ENCODE measurements around the gene NCKAP5L. TPM values are rescaled to one million over a fixed set of nuclear protein-coding genes. Genes with fewer than 3 reads are reported as not detected.
A peak's percentile ranks its signal among the peaks of the same experiment; 100 is the strongest.
"Not testable (repeated sequence)": the region's sequence is repeated elsewhere in the genome, so short reads cannot be mapped to it uniquely, and the experiment has no call there.

Gene NCKAP5L, protein sequence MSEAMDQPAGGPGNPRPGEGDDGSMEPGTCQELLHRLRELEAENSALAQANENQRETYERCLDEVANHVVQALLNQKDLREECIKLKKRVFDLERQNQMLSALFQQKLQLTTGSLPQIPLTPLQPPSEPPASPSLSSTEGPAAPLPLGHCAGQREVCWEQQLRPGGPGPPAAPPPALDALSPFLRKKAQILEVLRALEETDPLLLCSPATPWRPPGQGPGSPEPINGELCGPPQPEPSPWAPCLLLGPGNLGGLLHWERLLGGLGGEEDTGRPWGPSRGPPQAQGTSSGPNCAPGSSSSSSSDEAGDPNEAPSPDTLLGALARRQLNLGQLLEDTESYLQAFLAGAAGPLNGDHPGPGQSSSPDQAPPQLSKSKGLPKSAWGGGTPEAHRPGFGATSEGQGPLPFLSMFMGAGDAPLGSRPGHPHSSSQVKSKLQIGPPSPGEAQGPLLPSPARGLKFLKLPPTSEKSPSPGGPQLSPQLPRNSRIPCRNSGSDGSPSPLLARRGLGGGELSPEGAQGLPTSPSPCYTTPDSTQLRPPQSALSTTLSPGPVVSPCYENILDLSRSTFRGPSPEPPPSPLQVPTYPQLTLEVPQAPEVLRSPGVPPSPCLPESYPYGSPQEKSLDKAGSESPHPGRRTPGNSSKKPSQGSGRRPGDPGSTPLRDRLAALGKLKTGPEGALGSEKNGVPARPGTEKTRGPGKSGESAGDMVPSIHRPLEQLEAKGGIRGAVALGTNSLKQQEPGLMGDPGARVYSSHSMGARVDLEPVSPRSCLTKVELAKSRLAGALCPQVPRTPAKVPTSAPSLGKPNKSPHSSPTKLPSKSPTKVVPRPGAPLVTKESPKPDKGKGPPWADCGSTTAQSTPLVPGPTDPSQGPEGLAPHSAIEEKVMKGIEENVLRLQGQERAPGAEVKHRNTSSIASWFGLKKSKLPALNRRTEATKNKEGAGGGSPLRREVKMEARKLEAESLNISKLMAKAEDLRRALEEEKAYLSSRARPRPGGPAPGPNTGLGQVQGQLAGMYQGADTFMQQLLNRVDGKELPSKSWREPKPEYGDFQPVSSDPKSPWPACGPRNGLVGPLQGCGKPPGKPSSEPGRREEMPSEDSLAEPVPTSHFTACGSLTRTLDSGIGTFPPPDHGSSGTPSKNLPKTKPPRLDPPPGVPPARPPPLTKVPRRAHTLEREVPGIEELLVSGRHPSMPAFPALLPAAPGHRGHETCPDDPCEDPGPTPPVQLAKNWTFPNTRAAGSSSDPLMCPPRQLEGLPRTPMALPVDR (N-terminal part only)
- 12.9 and 14.3 TPM in 2 replicates for total RNA-seq (2014; rRNA removed; shearing (Covaris generic))

DNA sequence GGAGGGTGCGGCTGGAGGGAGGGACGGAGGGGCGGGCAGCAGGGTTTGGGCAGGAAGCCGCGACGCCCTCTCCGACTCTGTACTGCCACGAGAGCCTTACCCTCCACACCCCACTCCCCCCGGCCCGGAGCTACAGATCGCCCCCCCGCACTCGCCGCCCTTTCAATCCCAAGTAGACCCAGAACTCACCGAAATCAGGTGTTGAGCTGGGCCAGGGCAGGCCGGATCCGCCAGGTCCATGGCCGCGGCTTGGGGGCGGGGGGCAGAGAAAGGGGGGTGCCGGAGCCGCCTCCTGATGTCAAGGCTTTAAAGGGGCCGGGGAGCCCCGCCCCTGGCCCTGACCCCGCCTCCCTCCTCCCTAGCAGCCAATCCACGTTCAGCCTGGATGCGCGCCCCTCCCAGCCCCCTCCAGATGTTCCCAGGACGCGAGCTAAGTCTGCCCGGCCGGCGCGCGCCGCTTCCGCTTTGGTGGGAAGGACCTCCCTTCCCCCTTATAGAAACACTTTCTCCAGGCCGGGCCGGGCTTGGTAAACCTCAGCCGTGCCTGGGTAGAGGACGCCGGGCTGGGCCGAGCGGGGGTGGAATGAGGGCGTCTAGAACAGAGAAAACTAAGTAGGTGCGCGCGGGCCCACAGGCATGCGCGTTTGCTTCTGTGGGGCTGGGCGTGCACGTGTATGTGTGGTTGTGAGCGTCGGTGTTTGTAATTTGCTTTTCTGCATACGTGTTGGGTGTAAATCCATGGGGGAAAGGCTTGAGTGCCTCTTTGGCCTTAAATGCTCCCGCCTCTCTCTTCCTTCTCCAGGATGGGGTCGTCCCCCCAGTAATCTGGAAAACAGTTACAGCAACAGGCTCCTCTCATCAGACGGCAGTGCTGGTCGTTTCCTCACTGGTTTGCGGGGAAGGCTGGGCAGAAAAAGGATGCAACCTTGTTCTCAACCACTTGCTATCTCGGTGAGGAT lies at the start of gene NCKAP5L:
Gene NCKAP5L, minus strand, starts transcription at position 281 of the 959 bp plus-strand sequence. CDS start 24,369 bp downstream, outside the sequence.
- DNase-seq (ENCODE audit: low read depth), result peak; percentile 99

DNA sequence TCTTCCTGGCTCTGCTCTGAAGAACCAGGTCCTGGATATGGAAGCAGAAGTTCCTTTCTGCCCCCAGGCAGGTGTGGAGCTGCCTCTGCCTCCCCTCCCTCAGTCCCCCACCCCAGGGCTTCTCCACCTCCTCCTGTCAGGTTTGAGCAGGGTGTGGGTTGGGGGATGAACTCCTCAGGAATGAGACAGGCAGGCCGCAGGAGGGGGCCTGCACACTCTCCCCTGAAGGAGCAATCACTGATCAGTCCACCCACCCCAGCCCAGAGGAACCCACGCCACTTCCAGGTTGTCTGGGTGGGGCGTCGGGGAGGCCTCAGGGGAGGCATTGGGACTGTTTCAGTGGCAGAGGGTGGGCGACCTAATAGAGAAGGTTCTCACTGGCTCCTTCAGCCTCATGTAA lies 48.9 kb upstream of the NCKAP5L start:
- no peak for DNase-seq (ENCODE audit: low read depth)

DNA sequence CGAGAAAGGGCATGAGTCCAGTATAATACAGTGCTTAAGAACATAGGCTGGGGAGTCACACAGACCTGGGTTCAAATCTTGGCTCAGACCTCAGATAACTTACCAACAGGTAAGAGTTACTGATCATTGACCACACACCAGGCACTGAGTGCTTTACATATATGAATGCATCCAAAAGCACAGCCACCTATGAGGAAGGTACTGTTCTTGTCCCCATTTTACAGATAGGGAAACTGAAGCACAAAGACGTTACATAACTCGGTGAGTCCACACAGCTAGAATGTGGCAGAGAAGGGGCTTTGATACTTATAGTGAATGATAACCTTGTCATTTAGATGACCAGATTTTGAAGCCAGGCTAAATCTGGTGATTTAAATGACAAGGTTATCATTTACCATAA lies 47.9 kb upstream of the NCKAP5L start:
- DNase-seq (ENCODE audit: low read depth), result no peak

DNA sequence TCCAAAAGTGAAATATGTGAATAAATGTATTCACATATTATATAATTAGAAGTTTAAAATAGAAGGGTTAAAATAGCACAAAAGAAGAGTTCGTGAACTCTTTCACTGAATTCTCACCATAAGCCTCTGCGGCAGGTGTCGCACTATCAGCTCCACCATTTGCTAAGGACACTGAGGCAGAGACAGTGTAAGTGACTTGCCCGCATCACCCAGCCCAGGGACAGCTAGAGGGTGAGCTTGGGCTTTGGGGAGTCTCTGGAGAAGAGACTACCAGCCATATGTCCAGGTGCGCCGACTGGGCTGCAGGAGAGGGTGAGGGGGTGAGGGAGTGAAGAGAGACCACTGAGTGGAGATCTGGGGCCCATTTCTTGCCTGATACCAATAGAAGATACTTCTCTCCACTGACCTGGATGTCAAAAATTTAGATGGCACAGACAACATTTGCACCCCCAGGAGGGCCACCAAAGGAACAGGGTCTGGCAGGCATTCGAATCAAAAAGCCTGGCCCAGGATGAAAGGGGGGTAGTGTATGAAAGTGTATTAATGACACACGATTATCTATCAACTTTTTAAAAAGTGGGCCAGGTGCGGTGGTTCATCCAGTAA lies 47.0 kb upstream of the NCKAP5L start:
- no peak for DNase-seq (ENCODE audit: low read depth)

DNA sequence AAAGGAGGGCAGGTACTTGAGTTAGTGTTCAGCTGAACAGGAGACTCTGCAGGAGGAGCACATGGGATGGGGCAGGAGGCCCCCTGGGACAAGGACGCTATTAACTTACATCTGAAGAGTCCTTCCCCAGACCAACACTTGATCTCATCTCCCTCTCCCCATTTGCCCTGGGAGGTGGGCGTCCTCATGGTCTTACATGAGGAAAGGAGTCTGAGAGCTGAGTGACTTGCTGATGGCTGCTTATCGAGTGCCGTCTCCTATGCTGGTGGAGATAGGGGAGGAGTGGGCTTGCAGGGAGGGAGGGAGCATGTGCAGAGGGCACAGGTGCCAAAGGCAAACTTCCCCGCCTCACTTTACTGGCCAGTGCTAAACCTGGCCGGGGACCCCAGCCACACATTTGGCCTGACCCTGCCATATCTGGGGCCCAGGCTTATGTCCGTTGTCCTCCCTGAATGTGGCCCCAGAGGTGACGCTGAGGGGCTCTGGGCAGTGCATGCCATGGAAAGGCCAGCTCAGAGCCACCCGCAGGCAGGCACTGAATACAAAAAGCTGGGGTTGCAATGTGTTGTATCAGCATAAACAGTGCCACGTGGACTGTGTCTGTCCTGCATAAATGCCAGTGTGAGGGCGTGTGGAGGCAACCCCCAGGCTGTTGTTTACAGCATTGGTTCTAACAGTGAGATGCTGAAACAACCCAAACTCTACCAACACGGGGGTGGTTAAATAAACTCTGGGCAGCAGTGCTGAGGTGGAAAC lies 46.1 kb upstream of the NCKAP5L start:
- DNase-seq (ENCODE audit: low read depth), result no peak

DNA sequence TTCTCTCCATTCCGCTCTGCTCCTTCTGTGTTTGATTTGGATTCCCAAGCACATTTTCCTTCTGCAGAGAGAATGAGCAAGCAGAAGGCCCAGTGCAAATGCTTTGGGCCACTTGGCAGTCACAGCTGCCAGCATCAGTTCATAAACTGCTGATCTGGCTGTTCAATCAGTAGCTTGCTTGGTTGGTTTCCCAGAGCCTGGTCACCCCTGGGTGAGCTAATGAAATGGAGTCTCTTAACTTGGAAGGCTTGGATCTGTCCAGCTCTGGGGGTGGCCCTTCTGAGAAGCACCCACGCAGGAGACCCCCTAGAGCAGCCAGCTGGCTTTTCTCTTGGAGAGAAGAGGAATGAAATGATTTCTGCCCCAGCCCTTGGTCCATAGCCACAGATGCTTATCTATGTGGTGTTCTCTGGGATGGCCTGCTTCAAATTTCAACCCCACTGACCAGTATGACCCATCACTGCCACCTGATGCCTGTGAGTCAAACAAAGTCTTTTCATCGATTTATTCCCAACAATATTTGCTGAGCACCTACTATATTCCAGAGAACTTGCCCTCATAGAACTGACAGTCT lies 45.2 kb upstream of the NCKAP5L start:
- no peak for DNase-seq (ENCODE audit: low read depth)

DNA sequence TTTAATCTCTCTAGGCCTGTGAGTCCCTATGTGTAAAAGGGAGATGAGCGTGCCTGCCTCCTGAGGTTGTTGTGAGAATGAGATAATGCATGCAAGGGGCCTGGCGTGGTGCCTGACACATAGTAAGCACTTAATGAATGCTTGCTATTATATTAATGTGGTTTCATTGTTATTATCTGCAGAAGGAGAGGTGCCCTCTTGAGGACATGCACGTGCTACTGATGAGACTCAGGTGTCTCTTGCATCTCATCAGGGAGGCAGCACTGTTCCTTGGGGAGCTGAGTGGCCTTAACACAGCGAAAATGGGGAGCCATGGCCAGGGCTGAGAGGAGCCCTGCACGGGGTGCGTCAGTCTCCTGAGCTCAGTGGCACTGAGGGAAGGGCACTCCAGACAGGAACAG lies 44.6 kb upstream of the NCKAP5L start:
- peak; percentile 47 for DNase-seq (ENCODE audit: low read depth)

DNA sequence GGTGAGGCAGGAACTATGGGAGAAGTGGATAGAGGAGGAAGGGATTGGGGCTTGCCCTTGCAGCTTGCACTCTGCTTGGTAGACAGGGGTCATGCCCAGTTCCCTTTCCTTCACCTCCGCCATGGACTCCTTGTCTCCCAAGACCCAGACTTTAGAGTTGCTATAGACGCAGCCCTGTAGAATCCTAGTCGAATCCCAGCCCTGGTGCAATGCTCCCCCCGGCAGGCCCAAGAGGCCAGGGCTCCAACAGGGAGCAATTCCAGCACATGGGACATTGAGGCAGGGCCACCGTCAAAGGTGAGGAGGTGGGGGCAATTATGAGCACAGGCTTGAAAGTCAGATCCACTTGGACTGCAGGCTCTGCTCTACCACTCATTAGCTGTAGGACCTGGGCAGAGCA lies 44.2 kb upstream of the NCKAP5L start:
- no peak for DNase-seq (ENCODE audit: low read depth)

DNA sequence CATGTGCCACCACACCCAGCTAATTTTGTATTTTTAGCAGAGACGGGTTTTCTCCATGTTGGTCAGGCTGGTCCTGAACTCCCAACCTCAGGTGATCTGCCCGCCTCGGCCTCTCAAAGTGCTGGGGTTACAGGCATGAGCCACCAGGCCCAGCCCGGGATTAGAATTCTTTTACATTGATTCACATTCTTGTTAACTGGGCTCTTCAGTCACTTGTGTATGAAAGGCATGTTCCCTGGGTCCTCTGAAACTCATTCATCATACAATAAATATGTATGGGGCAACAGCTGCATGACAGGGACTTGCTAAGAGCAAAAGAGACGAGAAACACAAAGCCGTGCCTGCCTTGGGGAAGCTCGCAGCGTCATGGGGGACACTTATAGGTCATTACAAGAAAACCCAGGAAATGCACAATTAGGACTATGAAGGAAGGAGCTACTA lies 43.6 kb upstream of the NCKAP5L start:
- DNase-seq (ENCODE audit: low read depth), result not testable (repeated sequence)

DNA sequence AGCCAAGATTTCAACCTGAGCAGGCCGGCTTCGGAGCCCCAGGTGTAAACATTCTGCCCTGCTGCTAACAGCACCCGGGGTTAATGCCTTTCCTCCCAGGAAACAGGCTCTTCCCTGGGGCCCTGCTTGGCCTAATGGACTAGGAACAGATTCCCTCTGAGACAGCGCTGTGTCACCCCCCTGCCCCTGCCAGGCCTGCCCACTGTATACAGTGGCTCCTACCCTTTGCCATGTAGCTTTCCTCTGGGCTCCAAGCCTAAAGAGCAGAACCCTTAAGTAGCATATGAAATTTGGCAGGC lies 43.0 kb upstream of the NCKAP5L start:
- no peak for DNase-seq (ENCODE audit: low read depth)

DNA sequence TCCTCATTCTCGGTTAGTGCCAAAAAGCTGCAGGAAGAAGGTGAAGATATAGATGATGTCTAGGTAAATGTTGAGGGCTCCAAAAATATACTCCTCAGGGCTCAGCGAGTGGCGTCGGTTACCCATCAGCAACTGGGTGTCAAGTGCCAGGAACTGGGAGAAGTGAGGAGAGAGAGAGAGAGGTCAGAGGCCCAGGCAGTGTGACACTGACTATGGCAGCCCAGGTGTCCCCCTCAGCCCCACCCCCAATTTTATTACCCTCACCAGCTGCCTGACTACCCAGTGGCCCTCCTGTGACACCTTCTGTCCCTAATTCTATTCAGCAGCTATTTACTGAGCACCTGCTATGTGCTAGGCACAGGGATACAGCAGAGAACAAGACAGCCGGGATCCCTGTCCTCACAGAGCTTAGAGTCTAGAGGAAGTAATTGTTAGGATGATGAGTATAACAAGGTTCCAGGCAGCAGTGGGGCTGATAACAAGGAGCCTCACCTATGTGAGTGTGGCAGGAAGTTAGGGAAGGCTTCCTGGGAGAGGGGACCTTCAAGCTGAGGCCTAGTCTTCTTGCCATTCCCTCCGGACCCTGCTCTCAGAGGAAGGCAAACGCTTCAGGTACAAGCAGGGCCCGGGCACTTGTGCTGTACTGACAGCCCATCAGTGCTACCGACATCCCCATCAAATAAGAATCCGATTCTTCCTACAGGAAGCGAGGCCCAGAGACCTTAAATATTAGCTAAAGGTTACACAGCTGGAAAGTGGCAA lies 42.5 kb upstream of the NCKAP5L start:
- no peak for DNase-seq (ENCODE audit: low read depth)

DNA sequence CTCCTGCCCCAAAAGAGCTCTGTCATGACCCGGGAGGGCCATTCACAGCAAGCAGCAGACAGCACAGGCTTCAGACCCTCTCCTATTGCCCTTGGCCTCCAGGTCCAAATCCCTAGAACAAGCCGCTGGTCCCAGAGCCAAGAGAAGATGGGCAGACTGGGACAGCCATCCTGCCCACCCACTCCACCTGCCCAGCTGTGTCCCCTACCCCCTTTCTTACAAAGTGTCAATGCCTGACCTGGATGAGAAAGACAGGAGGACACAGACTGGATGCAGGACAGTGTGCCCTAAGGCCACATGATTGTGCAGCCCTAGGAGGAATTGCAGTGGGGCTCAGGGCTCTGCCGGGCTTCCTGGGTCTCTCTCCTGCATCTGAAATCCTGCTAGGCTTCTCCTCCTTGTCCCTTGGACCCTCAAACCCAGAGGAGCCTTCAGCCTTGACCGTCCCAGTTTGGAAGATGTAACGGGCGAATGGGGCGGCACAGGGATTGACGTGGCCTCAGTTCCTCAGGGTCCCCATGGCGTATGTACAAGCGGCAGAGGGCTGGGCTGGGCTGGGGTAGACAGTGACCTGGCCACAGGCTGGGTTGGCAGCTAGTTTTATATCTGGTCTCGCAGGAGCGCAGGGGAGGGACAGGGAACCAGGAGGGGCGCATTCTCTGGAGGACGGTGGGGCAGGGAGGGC lies 41.7 kb upstream of the NCKAP5L start:
- no peak for DNase-seq (ENCODE audit: low read depth)

DNA sequence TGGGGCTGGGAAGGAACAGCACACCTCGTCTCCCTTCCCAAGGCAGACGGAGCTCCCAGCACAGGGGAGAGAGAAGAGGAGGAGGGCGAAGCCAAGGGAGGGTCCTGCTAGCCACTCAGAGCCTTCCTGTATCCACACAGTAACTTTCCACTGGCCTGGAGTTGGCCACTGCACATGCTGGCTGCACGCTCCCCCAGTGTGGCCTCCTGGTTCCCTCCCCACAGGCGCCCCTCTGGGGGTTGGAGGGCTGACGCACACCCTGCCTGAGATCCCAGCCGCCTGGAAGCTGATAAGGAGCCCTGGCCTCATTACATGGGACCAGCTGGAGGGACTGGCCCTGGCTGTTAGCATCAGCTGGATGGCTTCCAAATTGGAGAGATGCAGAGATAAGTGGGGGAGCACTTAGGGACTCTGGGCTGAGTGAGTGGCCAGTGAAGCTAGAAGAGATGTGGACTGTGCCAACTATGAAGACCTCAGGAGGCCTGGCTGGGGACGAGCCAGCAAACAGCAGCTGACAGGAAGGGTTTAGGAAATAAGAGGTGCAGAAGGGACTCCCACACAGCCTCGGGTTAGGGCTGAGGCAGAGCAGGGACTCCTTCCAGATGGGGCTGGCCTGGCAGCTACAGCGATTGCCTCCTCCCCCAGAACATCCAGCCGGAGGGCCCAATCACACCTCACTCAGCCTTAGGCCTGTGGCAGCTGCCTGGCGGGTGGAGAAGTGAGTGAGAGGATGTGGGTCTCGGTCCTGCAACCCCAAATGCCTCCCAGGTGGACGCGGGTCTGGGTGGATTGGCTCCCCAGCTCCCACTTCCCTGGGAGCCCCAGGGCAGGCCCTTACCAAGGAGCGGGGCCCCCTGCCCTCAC lies 41.0 kb upstream of the NCKAP5L start:
- peak; percentile 98 for DNase-seq (ENCODE audit: low read depth)

DNA sequence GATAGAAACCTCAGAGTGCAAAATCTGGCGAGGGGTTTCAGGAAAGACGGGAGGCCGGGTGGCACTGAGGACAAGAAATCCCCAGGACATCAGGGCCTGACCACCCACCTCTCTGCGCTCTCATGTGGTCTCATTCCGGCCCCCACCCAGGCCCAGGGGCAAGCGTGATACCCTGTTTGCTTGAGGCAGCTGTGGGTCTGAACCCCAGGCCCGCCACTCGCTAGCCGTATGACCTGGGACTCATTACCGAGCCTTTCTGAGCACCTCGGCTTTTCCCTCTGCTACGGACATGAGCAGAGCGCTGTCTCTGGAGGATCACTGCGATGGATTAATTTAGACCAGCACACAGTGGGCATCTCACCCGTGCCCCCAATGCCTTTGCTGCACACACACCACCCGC lies 40.2 kb upstream of the NCKAP5L start:
- no peak for DNase-seq (ENCODE audit: low read depth)

DNA sequence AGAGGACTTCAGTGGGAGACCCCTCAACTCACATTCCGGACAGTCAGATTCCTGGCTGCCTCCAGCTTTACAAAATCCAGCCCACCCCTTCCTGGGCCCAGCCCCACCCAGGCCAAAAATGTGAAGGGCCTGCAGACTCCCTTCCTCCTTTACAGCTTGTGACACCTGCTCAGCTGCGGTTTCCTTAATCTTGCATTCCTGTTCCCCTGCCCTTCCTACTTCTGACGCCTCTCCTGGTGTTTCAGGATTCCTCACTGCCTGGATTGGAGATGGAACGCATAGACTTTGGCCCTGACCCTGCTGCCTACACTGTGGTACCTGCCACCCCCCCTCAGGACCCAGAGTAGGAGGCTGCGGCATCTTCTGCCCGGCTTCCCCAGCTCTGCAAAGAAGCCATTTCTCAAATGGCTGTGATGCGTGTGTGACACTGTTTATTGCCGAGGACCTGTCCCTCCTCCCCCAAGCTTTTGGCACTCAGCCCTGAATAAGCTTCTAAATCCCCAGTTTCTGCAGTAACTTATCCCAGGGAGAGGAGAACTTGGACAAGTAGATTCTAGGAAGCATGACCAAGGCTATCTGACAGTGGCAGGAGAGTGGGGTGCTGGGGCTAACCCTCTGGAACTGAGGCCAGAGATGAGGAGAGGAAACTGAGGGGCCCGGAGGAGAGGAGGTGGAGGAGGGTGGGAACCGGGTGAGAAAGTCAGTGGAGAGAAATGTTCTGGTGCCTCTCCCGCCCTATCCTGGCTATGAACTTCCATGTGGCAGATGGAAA lies 39.5 kb upstream of the NCKAP5L start:
- DNase-seq (ENCODE audit: low read depth), result no peak

DNA sequence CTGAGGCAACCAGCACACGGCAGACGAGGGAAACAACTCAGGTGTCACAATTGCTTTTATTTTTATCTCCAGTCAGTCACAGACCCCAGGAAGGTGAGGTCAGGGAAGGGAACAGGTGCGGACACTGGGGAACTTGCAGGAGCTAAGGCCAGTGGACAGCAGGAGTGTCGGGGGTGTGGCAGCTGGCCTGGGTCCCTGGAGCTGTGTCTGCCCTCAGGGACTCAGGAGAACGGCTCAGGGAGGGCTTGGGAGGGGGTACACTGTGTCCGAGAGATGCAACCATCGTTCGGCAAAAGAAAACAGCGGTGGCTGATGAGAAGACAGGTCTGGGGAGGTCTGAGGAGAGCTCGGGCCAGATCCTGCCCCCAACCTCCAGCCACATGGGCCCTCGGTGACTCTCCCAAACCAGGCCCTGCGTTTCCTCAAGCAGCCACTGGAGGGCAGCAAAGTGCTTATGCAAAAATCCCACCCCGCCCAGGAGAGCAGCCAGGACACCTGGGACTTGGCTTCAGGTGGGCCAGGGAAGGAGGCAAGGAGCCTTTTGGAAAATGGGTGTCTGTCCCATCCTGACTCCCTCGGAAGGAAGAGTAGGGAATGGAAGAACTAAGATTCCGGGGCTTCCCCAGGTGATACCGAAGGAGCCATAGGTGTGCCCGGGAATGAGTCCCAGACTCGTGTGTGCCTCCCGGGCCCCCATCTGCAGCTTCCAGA lies 38.8 kb upstream of the NCKAP5L start:
- peak; percentile 73 for DNase-seq (ENCODE audit: low read depth)

Data from Daoy (cell line).